PC-9 (cell line): ENCODE data around the gene CLEC16A. TPM values are rescaled to one million over a fixed set of nuclear protein-coding genes. Genes with fewer than 3 reads are reported as not detected.

Experiments used
- BruUV-seq: library from RNA; stranded (reverse); fragments of 400-500 nt; replicated peaks from 2 replicates; lab custom pipeline; 2021; lab: Mats Ljungman, UMichigan
- CTCF ChIA-PET: fragments of 300-600 bp; sonication (Branson Sonifier 250); formaldehyde crosslinking; loops from one replicate; lab custom pipeline; 2022; ENCODE audit warnings: antibody characterized with exemption; lab: Charles Lee
- POLR2A ChIA-PET: fragments of 300-600 bp; sonication (Branson Sonifier 250); formaldehyde crosslinking; loops from one replicate; lab custom pipeline; 2022; ENCODE audit warnings: antibody characterized with exemption; ENCODE audit not compliant: unreplicated experiment; lab: Charles Lee
- DNase-seq, 2 experiments: peaks; one replicate each; pipeline versions ENCODE4 v3.0.0 to v3.0.0-alpha.2; 2015 to 2022; ENCODE audit warnings: mixed read lengths in 1 of 2
- H2AFZ ChIP-seq: fragments of 200-600 bp; sonication (generic); 2 replicates; pipeline ENCODE4 v1.8.1; 2017; ENCODE audit warnings: antibody characterized with exemption
- H3F3A ChIP-seq: fragments of 200-600 bp; sonication (generic); 2 replicates; pipeline ENCODE4 v1.8.1; 2017; ENCODE audit warnings: antibody characterized with exemption, mild to moderate bottlenecking, low read depth; ENCODE audit not compliant: insufficient read depth
- H3K27ac ChIP-seq: fragments of 200-600 bp; sonication (generic); 2 replicates; pipeline ENCODE4 v1.6.1; 2016; ENCODE audit warnings: mixed run types
- H3K27me3 ChIP-seq: fragments of 200-600 bp; sonication (generic); 2 replicates; pipeline ENCODE4 v1.6.1; 2016; ENCODE audit warnings: low read depth, mixed run types; ENCODE audit not compliant: insufficient read depth
- H3K36me3 ChIP-seq: fragments of 200-600 bp; sonication (generic); 2 replicates; pipeline ENCODE4 v1.6.1; 2016; ENCODE audit warnings: low read depth, mixed run types
- H3K4me1 ChIP-seq: fragments of 200-600 bp; sonication (generic); replicated peaks from 2 replicates; pipeline ENCODE4 v1.6.1; 2016; ENCODE audit warnings: mixed run types; ENCODE audit not compliant: insufficient read depth
- H3K4me2 ChIP-seq: fragments of 200-600 bp; sonication (generic); 2 replicates; pipeline ENCODE4 v1.6.1; 2017; ENCODE audit warnings: mixed run types
- H3K4me3 ChIP-seq: fragments of 200-600 bp; sonication (generic); 2 replicates; pipeline ENCODE4 v1.6.1; 2016; ENCODE audit warnings: mixed run types
- H3K79me2 ChIP-seq: fragments of 200-600 bp; sonication (generic); 2 replicates; pipeline ENCODE4 v1.6.1; 2017; ENCODE audit warnings: low read depth, mixed run types
- H3K9me2 ChIP-seq: fragments of 200-600 bp; sonication (generic); 2 replicates; pipeline ENCODE4 v1.8.1; 2017; ENCODE audit warnings: mild to moderate bottlenecking; ENCODE audit not compliant: insufficient read depth
- H3K9me3 ChIP-seq: fragments of 200-600 bp; sonication (generic); 2 replicates; pipeline ENCODE4 v1.8.1; 2016; ENCODE audit warnings: low read depth; ENCODE audit not compliant: insufficient read depth
- H4K20me1 ChIP-seq: fragments of 200-600 bp; sonication (generic); 2 replicates; pipeline ENCODE4 v1.8.1; 2017; ENCODE audit not compliant: insufficient read depth
- EZH2 ChIP-seq: fragments of 200-600 bp; sonication (generic); IDR thresholded peaks from 2 replicates; pipeline ENCODE4 v1.8.0; 2017; ENCODE audit warnings: antibody characterized with exemption, low read depth
- intact Hi-C: fragments of 100-400 bp; cut with micrococcal nuclease; formaldehyde crosslinking; loops from one replicate; pipeline ENCODE4 v1.10.0; 2022; ENCODE audit not compliant: unreplicated experiment
- total RNA-seq: library from RNA; stranded (reverse); gene quantifications from 2 replicates; pipeline ENCODE4 v1.2.3, GENCODE V29; 2021
- TF ChIP-seq, protein P1 (sequence below): fragments of 200-600 bp; sonication (generic); conservative IDR thresholded peaks from 2 replicates; pipeline ENCODE4 v1.6.1; 2017; ENCODE audit warnings: mixed run types, antibody characterized with exemption, mild to moderate bottlenecking, moderate library complexity

Gene CLEC16A
- total RNA-seq, 1 experiment from 2014 or later = 34.9 TPM

GRCh38 chr16:10951026-10951425 is 6.7 kb downstream of the CLEC16A start:
- peak overlapping the region; percentile 54 for H3K4me2 ChIP-seq
- no peaks in the 10 kb centered on the region for H3K9me2 ChIP-seq
- H3K27me3 ChIP-seq = no peaks in the 10 kb centered on the region
- no peak overlapping the region for H3K4me3 ChIP-seq
- no peaks in the 10 kb centered on the region for H3K9me3 ChIP-seq
- ChIA-PET POLR2A (interaction anchor here (0.5 kb wide), 1 partner anchor 305 kb away, joined by 4 read pairs; the partner anchor contains the start of gene SOCS1), CTCF (interaction anchor here (1.2 kb wide), 1 partner anchor 9 kb away, joined by 3 read pairs; the partner anchor contains the start of gene DEXI)
- no TSS peak for BruUV-seq
- H3F3A ChIP-seq = peaks cover 13% of the 10 kb centered on the region
- no peak for DNase-seq
- peaks cover 38% of the 10 kb centered on the region for H3K79me2 ChIP-seq
- peaks cover 34% of the 10 kb centered on the region for H3K4me1 ChIP-seq
- TF ChIP-seq, protein P1, sequence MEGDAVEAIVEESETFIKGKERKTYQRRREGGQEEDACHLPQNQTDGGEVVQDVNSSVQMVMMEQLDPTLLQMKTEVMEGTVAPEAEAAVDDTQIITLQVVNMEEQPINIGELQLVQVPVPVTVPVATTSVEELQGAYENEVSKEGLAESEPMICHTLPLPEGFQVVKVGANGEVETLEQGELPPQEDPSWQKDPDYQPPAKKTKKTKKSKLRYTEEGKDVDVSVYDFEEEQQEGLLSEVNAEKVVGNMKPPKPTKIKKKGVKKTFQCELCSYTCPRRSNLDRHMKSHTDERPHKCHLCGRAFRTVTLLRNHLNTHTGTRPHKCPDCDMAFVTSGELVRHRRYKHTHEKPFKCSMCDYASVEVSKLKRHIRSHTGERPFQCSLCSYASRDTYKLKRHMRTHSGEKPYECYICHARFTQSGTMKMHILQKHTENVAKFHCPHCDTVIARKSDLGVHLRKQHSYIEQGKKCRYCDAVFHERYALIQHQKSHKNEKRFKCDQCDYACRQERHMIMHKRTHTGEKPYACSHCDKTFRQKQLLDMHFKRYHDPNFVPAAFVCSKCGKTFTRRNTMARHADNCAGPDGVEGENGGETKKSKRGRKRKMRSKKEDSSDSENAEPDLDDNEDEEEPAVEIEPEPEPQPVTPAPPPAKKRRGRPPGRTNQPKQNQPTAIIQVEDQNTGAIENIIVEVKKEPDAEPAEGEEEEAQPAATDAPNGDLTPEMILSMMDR = no peak
- TF ChIP-seq EZH2 = no peak
- no peak overlapping the region for H3K27ac ChIP-seq
- H2AFZ ChIP-seq = no peak overlapping the region
- peaks cover 9% of the 10 kb centered on the region; the same call in 1 of the 2 replicates for H4K20me1 ChIP-seq
- intact Hi-C loops = loop anchor here (5.0 kb wide), 2 partner anchors 761 to 861 kb away; no protein-coding TSS in a partner anchor
- H3K36me3 ChIP-seq = no peaks in the 10 kb centered on the region

GRCh38 chr16:10954903-10955302 is 10.5 kb downstream of the CLEC16A start:
- Histone ChIP-seq H3K9me2 (no peaks in the 10 kb centered on the region), H3K4me1 (peaks cover 28% of the 10 kb centered on the region), H2AFZ (no peak overlapping the region), H3F3A (peaks cover 18% of the 10 kb centered on the region), H3K9me3 (no peaks in the 10 kb centered on the region), H3K27ac (no peak overlapping the region), H3K4me2 (no peak overlapping the region), H3K36me3 (no peaks in the 10 kb centered on the region), H4K20me1 (peaks cover 9% of the 10 kb centered on the region; the same call in 1 of the 2 replicates), H3K79me2 (peaks cover 14% of the 10 kb centered on the region), H3K4me3 (no peak overlapping the region), H3K27me3 (no peaks in the 10 kb centered on the region)
- DNase-seq = no peak
- no peak for TF ChIP-seq EZH2
- TF ChIP-seq, protein P1 = no peak
- ChIA-PET CTCF (no interaction called here), POLR2A (no interaction called here)
- intact Hi-C loops = loop anchor here (5.0 kb wide), 2 partner anchors 757 to 857 kb away; no protein-coding TSS in a partner anchor
- BruUV-seq = no TSS peak

DNA sequence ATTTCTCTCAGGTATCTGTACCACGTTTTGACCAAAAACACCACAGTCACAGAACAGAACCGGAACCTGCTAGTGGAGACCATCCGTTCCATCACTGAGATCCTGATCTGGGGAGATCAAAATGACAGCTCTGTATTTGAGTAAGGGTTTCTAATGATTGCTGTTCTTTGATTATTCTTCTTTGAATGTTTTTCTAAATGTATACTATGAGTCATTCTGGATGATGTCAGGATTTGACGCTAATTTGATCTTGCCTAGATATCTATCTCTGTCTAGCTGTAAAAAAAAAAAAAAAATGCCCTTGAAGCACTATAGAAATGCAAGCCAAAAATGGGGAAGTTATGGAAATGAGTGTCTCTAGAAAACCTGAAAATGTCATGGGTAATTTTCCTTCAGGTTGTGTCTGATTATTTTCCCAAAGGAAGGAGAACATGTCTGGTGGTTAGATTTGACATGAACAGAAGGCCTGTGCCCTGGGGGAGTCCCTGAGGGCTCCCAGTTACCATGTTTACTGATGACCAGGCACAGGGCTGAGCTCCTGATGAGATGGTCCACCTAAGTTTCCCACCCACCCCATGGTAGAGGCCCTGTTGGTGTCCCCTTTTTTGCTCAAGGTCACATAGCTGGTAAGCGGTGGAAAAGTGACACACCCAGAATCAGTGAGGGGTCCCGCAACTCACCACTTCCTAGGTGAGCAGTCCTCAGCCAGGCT is 13.6 kb downstream of the CLEC16A start:
- peak overlapping the region; percentile 10; the same call in 1 of the 2 replicates for H3K4me2 ChIP-seq
- H3F3A ChIP-seq = 0 out of 2 replicates have a peak, but pooled peaks cover 9% of the 10 kb centered on the region
- peak in 1 of 2 experiments; percentile 64 for DNase-seq
- peaks cover 13% of the 10 kb centered on the region for H3K4me1 ChIP-seq
- no TSS peak for BruUV-seq
- H3K36me3 ChIP-seq = no peaks in the 10 kb centered on the region
- H3K9me3 ChIP-seq = no peaks in the 10 kb centered on the region
- no peaks in the 10 kb centered on the region for H3K79me2 ChIP-seq
- ChIA-PET POLR2A (no interaction called here), CTCF (interaction anchor here (0.6 kb wide), 1 partner anchor 36 kb away, joined by 4 read pairs; no protein-coding TSS in a partner anchor)
- no peak overlapping the region for H3K27ac ChIP-seq
- no peaks in the 10 kb centered on the region for H3K9me2 ChIP-seq
- H2AFZ ChIP-seq = no peak overlapping the region
- peaks cover 4% of the 10 kb centered on the region; the same call in 1 of the 2 replicates for H4K20me1 ChIP-seq
- no peaks in the 10 kb centered on the region for H3K27me3 ChIP-seq
- TF ChIP-seq, protein P1 = no peak
- TF ChIP-seq EZH2 = no peak
- H3K4me3 ChIP-seq = no peak overlapping the region
- intact Hi-C loops = no loop called here
